Measurements from ENCODE around the gene WASF2. TPM values are rescaled to one million over a fixed set of nuclear protein-coding genes. Genes with fewer than 3 reads are reported as not detected.

Gene WASF2
- total and polyA plus RNA-seq, 2 of the 8 experiments (the other 6 are each of a cell fraction or from before 2014, with no cell fraction given): 32.1 to 86.6 TPM

GRCh38 chr1:27392778-27393635 is 97.0 kb downstream of the WASF2 start:
- Histone ChIP-seq H3K79me1 (ENCODE audit: low read depth, low read length) (no peaks in the 10 kb centered on the region), H2BK12ac (ENCODE audit: low read depth, low read length) (no peak overlapping the region), H2BK20ac (ENCODE audit: low read length) (no peak overlapping the region), H3K23me2 (ENCODE audit: low read depth, low read length) (peaks cover 13% of the 10 kb centered on the region), H3K9ac (replicated peaks in 1 of 4; ENCODE audit: extremely low read depth in 1 of 4, low read depth in 3 of 4, low read length in 3 of 4) (peak overlapping the region; percentile 7 to 82 (median 56); a peak in 5 of 7 replicates), H2BK120ac (replicated peaks; ENCODE audit: low read depth, low read length) (no peak overlapping the region), H2AK5ac (ENCODE audit: low read depth, low read length) (no peak overlapping the region), H3K79me2 (ENCODE audit: control insufficient read depth in 1 of 2, insufficient read depth in 2 of 2, low read length in 2 of 2) (no peaks in the 10 kb centered on the region), H4K91ac (replicated peaks; ENCODE audit: insufficient read length, low read length) (no peak overlapping the region), H3K9me3 (ENCODE audit: insufficient read depth in 2 of 2, low read depth in 1 of 2, low read length in 1 of 2) (no peaks in the 10 kb centered on the region), H3K4ac (replicated peaks; ENCODE audit: insufficient read length, low read depth, low read length) (peak overlapping the region; percentile 63), H3K4me3 (ENCODE audit: extremely low read depth in 1 of 4, insufficient read depth in 2 of 4, low read depth in 3 of 4, low read length in 4 of 4) (peak overlapping the region; percentile 61 to 82 (median 70)), H3K4me1 (replicated peaks in 1 of 4; ENCODE audit: control insufficient read depth in 3 of 4, insufficient read depth in 4 of 4, low read length in 3 of 4) (peaks cover 2 to 23% (median 15%) of the 10 kb centered on the region in 4 experiments), H4K5ac (ENCODE audit: insufficient read length, low read depth, low read length) (no peak overlapping the region), H3K23ac (ENCODE audit: insufficient read length) (no peak overlapping the region), H3K36me3 (ENCODE audit: control insufficient read depth in 2 of 4, insufficient read depth in 4 of 4, low read length in 3 of 4) (no peaks in the 10 kb centered on the region), H4K8ac (ENCODE audit: extremely low read depth, insufficient read depth, low read length) (peak overlapping the region; percentile 53), H3K18ac (ENCODE audit: extremely low read depth, low read length) (no peak overlapping the region; the same call in 1 of the 2 replicates), H3K14ac (ENCODE audit: insufficient read length) (no peak overlapping the region), H3K27me3 (replicated peaks in 1 of 4; ENCODE audit: control insufficient read depth in 3 of 4, extremely low read depth in 1 of 4, insufficient read depth in 3 of 4, low read length in 3 of 4) (no peaks in the 10 kb centered on the region), H4K20me1 (replicated peaks in 1 of 2; ENCODE audit: control insufficient read depth in 1 of 2, insufficient read depth in 2 of 2, low read length in 2 of 2) (peaks cover 2 to 6% of the 10 kb centered on the region in 2 experiments), H2BK15ac (ENCODE audit: low read length) (0 out of 2 replicates have a peak overlapping the region, but pooled peaks have one; percentile 46), H3K27ac (ENCODE audit: low read depth, low read length) (peak overlapping the region; percentile 45; the same call in 1 of the 2 replicates), H3K4me2 (ENCODE audit: insufficient read depth in 1 of 2, low read depth in 2 of 2, low read length in 2 of 2) (peak overlapping the region; percentile 85 to 92), H2AFZ (ENCODE audit: low read length) (no peak overlapping the region), H2BK5ac (ENCODE audit: low read depth, low read length) (peak overlapping the region; percentile 40; the same call in 1 of the 2 replicates), H3K56ac (replicated peaks; ENCODE audit: insufficient read length, low read depth, low read length) (no peak overlapping the region)
- ChIA-PET CTCF (ENCODE audit: partially characterized antibody) (interaction anchor here (0.6 to 11.1 kb wide), 19 partner anchors 10 to 283 kb away, joined by 3 to 218 read pairs (median 4); partner anchors contain the start of genes CD164L2 and MAP3K6), POLR2A (ENCODE audit: partially characterized antibody) (interaction anchor here (0.9 to 1.4 kb wide), 6 partner anchors 9 to 215 kb away, joined by 3 to 5 read pairs (median 3); partner anchors contain the start of gene SYTL1)
- DNase-seq (ENCODE audit: low read depth in 1 of 2, low spot score in 2 of 2): no peak
- FAIRE-seq: no peak
- 22% methylated on average over 20 of the region's 30 CpGs; no CpG with 5 or more reads in 1 of the 2 experiments for WGBS, 2 experiments (ENCODE audit: extremely low coverage in 1 of 2, insufficient coverage in 1 of 2, insufficient read length in 1 of 2, insufficient replicate concordance in 2 of 2, low coverage in 1 of 2, low lambda C conversion rate in 2 of 2, missing lambda C conversion rate in 1 of 2)

Data from H1 (cell line).